ENCODE results near the gene CAMK1D.

Gene CAMK1D

GRCh38 chr10:12720217-12720981, 371.1 kb downstream of the CAMK1D start:
- Histone ChIP-seq H3K27me3 (ENCODE audit: control insufficient read depth, low read length) (no peaks in the 10 kb centered on the region), H3K4me3 (ENCODE audit: low read length) (no peak overlapping the region), H3K4me1 (ENCODE audit: control insufficient read depth, low read length) (no peaks in the 10 kb centered on the region), H4K20me1 (ENCODE audit: control insufficient read depth, insufficient read depth, low read depth, low read length) (no peaks in the 10 kb centered on the region), H3K9me3 (ENCODE audit: control insufficient read depth, insufficient read depth, low read length) (no peaks in the 10 kb centered on the region), H3K36me3 (ENCODE audit: control insufficient read depth, low read length) (no peaks in the 10 kb centered on the region), H3K27ac (ENCODE audit: low read depth, low read length) (no peak overlapping the region), H3K4me2 (ENCODE audit: low read length) (no peak overlapping the region), H3K9me2 (replicated peaks; ENCODE audit: control insufficient read depth, low read length) (no peaks in the 10 kb centered on the region), H3K79me2 (ENCODE audit: control insufficient read depth, low read length) (no peaks in the 10 kb centered on the region; the same call in 1 of the 2 replicates), H3F3A (ENCODE audit: control insufficient read depth, insufficient read depth) (no peaks in the 10 kb centered on the region)
- no peak for TF ChIP-seq CTCF (IDR thresholded peaks at IDR 0.05; ENCODE audit: low read depth, low read length, poor library complexity, severe bottlenecking)
- TF ChIP-seq EZH2phosphoT487 (IDR thresholded peaks at IDR 0.05; ENCODE audit: borderline replicate concordance, low read length): no peak

GRCh38 chr10:12721334-12721733, 372.0 kb downstream of the CAMK1D start:
- no peak overlapping the region for H3K27ac ChIP-seq (ENCODE audit: low read depth, low read length)
- H3K4me2 ChIP-seq (ENCODE audit: low read length): no peak overlapping the region
- no peaks in the 10 kb centered on the region for H3K36me3 ChIP-seq (ENCODE audit: control insufficient read depth, low read length)
- H3F3A ChIP-seq (ENCODE audit: control insufficient read depth, insufficient read depth): no peaks in the 10 kb centered on the region
- H3K9me3 ChIP-seq (ENCODE audit: control insufficient read depth, insufficient read depth, low read length): no peaks in the 10 kb centered on the region
- no peaks in the 10 kb centered on the region for H3K27me3 ChIP-seq (ENCODE audit: control insufficient read depth, low read length)
- TF ChIP-seq CTCF (IDR thresholded peaks at IDR 0.05; ENCODE audit: low read depth, low read length, poor library complexity, severe bottlenecking) (no peak), EZH2phosphoT487 (IDR thresholded peaks at IDR 0.05; ENCODE audit: borderline replicate concordance, low read length) (no peak)
- no peaks in the 10 kb centered on the region for H4K20me1 ChIP-seq (ENCODE audit: control insufficient read depth, insufficient read depth, low read depth, low read length)
- H3K4me1 ChIP-seq (ENCODE audit: control insufficient read depth, low read length): no peaks in the 10 kb centered on the region
- H3K79me2 ChIP-seq (ENCODE audit: control insufficient read depth, low read length): no peaks in the 10 kb centered on the region; the same call in 1 of the 2 replicates
- no peaks in the 10 kb centered on the region for H3K9me2 ChIP-seq (replicated peaks; ENCODE audit: control insufficient read depth, low read length)
- no peak overlapping the region for H3K4me3 ChIP-seq (ENCODE audit: low read length)

- Histone ChIP-seq H3K9me2 (replicated peaks; ENCODE audit: control insufficient read depth, low read length) (no peaks in the 10 kb centered on the region), H3F3A (ENCODE audit: control insufficient read depth, insufficient read depth) (no peaks in the 10 kb centered on the region), H4K20me1 (ENCODE audit: control insufficient read depth, insufficient read depth, low read depth, low read length) (no peaks in the 10 kb centered on the region), H3K4me3 (ENCODE audit: low read length) (no peak overlapping the region), H3K27ac (ENCODE audit: low read depth, low read length) (no peak overlapping the region), H3K4me1 (ENCODE audit: control insufficient read depth, low read length) (no peaks in the 10 kb centered on the region), H3K79me2 (ENCODE audit: control insufficient read depth, low read length) (no peaks in the 10 kb centered on the region), H3K4me2 (ENCODE audit: low read length) (no peak overlapping the region), H3K36me3 (ENCODE audit: control insufficient read depth, low read length) (no peaks in the 10 kb centered on the region), H3K9me3 (ENCODE audit: control insufficient read depth, insufficient read depth, low read length) (no peaks in the 10 kb centered on the region), H3K27me3 (ENCODE audit: control insufficient read depth, low read length) (no peaks in the 10 kb centered on the region)
- no peak for TF ChIP-seq EZH2phosphoT487 (IDR thresholded peaks at IDR 0.05; ENCODE audit: borderline replicate concordance, low read length)
- TF ChIP-seq CTCF (IDR thresholded peaks at IDR 0.05; ENCODE audit: low read depth, low read length, poor library complexity, severe bottlenecking): no peak
These were observed 373.9 kb downstream of the CAMK1D start for GRCh38 chr10:12723220-12723619.

Data from DOHH2 (cell line).